A549 (cell line): Measurements from ENCODE around the gene CLN5. TPM values are rescaled to one million over a fixed set of nuclear protein-coding genes. Genes with fewer than 3 reads are reported as not detected.

Source experiments
- ATAC-seq, 2 experiments: fragments of 200-7000 bp in 1 of 2; fragments of >200 bp in 1 of 2; cut with Nextera tagmentation in 1 of 2; cut with Tn5 transposase in 1 of 2; 3 replicates each; pipeline versions ENCODE4 v1.8.0 to v1.9.1; 2018 to 2020; ENCODE audit warnings: mild to moderate bottlenecking in 1 of 2, moderate library complexity in 1 of 2
- CTCF ChIA-PET: fragments of 300-600 bp; sonication (Branson Sonifier 250); formaldehyde crosslinking; extraction: SDS; loops from one replicate; lab custom pipeline; 2021; ENCODE audit warnings: antibody characterized with exemption, inconsistent platforms; lab: Yijun Ruan, JAX
- POLR2A ChIA-PET: fragments of 350-600 bp; formaldehyde crosslinking; extraction: SDS; loops from one replicate; lab custom pipeline; 2021; ENCODE audit warnings: antibody characterized with exemption, inconsistent platforms; lab: Yijun Ruan, JAX
- DNase-seq, 2 experiments: peaks; one replicate each; pipeline versions ENCODE4 v3.0.0 to v3.0.0-alpha.2; 2011 to 2016; ENCODE audit warnings: low read depth in 1 of 2, low spot score in 1 of 2
- FAIRE-seq: peaks from 2 replicates; lab custom pipeline; 2011; peaks lifted over from hg19 to GRCh38; lab: Jason Lieb, UNC
- H3K27ac ChIP-seq, 2 experiments: fragments of >200 bp; sonication (Bioruptor Twin); formaldehyde crosslinking; 3 replicates each; pipeline ENCODE4 v1.5.1; 2016 to 2017
- H3K4me1 ChIP-seq: fragments of >200 bp; sonication (Bioruptor Twin); formaldehyde crosslinking; 3 replicates; pipeline ENCODE4 v1.6.1; 2016
- H3K4me2 ChIP-seq: fragments of >200 bp; sonication (Bioruptor Twin); formaldehyde crosslinking; 3 replicates; pipeline ENCODE4 v1.6.1; 2016
- H3K4me3 ChIP-seq: fragments of >200 bp; sonication (Bioruptor Twin); formaldehyde crosslinking; 3 replicates; pipeline ENCODE4 v1.5.1; 2016
- H3K9me3 ChIP-seq: fragments of >200 bp; sonication (Bioruptor Twin); formaldehyde crosslinking; 3 replicates; pipeline ENCODE4 v1.6.1; 2016
- CBX2 ChIP-seq: fragments of 200-600 bp; sonication (generic); IDR thresholded peaks from 2 replicates; pipeline ENCODE4 v1.6.1; 2016; ENCODE audit warnings: low read depth, mild to moderate bottlenecking, borderline replicate concordance
- EHF ChIP-seq: fragments of 250-450 bp; sonication (Bioruptor Pico); IDR thresholded peaks from 2 replicates; pipeline ENCODE4 v1.5.0; 2020; ENCODE audit warnings: mild to moderate bottlenecking
- EHMT2 ChIP-seq: fragments of 200-600 bp; sonication (generic); IDR thresholded peaks from 2 replicates; pipeline ENCODE4 v1.6.1; 2016; ENCODE audit warnings: antibody characterized with exemption, low read depth, mild to moderate bottlenecking, moderate library complexity
- FOSB ChIP-seq: fragments of 250-450 bp; sonication (Bioruptor Pico); IDR thresholded peaks from 2 replicates; pipeline ENCODE4 v1.5.0; 2020; ENCODE audit warnings: mild to moderate bottlenecking, moderate library complexity
- FOSL2 ChIP-seq, 2 experiments: fragments of 450-650 bp in 1 of 2; fragments of >200 bp in 1 of 2; sonication (Bioruptor Twin) in 1 of 2; formaldehyde crosslinking; IDR thresholded peaks; 2 replicates each; pipeline versions ENCODE4 v1.5.0 to v1.6.1; 2016 to 2020; ENCODE audit warnings: mild to moderate bottlenecking in 1 of 2, moderate library complexity in 1 of 2
- FOXS1 ChIP-seq: fragments of 250-450 bp; sonication (Bioruptor Pico); IDR thresholded peaks from 2 replicates; pipeline ENCODE4 v1.5.0; 2020; ENCODE audit warnings: mild to moderate bottlenecking, moderate library complexity
- GATA3 ChIP-seq: IDR thresholded peaks from 2 replicates; pipeline ENCODE4 v1.6.1; 2012; ENCODE audit warnings: borderline replicate concordance
- KDM1A ChIP-seq: fragments of 200-600 bp; sonication (generic); IDR thresholded peaks from 2 replicates; pipeline ENCODE4 v1.6.1; 2016; ENCODE audit warnings: low read depth, mild to moderate bottlenecking
- MAFK ChIP-seq: fragments of 450-650 bp; IDR thresholded peaks from 2 replicates; pipeline ENCODE4 v1.6.1; 2014; ENCODE audit not compliant: partially characterized antibody
- MAZ ChIP-seq: fragments of 150-350 bp; IDR thresholded peaks from 2 replicates; pipeline ENCODE4 v1.6.1; 2014; ENCODE audit warnings: antibody characterized with exemption, low read depth, low read length, borderline replicate concordance
- POLR2A ChIP-seq: IDR thresholded peaks from 2 replicates; pipeline ENCODE4 v1.6.1; 2012; ENCODE audit warnings: mild to moderate bottlenecking, low read length
- RAD21 ChIP-seq, 2 experiments: fragments of >200 bp in 1 of 2; sonication (Bioruptor Twin) in 1 of 2; formaldehyde crosslinking in 1 of 2; IDR thresholded peaks in 1 of 2; conservative IDR thresholded peaks in 1 of 2; 2 replicates in 1 of 2; 3 replicates in 1 of 2; pipeline ENCODE4 v1.6.1; 2012 to 2018; ENCODE audit warnings: inconsistent platforms in 1 of 2
- RCOR1 ChIP-seq: fragments of 150-350 bp; IDR thresholded peaks from 2 replicates; pipeline ENCODE4 v1.6.1; 2014; ENCODE audit warnings: antibody characterized with exemption, low read length, low read depth
- RFX5 ChIP-seq: fragments of 450-650 bp; IDR thresholded peaks from 2 replicates; pipeline ENCODE4 v1.7.1; 2014; ENCODE audit warnings: antibody characterized with exemption, mild to moderate bottlenecking, moderate library complexity
- RNF2 ChIP-seq: fragments of 200-600 bp; sonication (generic); IDR thresholded peaks from 2 replicates; pipeline ENCODE4 v1.6.1; 2016; ENCODE audit warnings: low read depth, mild to moderate bottlenecking, antibody characterized with exemption, moderate library complexity, borderline replicate concordance
- SREBF2 ChIP-seq: fragments of 450-650 bp; IDR thresholded peaks from 2 replicates; pipeline ENCODE4 v1.6.1; 2014; ENCODE audit warnings: mild to moderate bottlenecking, moderate library complexity
- TFCP2L1 ChIP-seq: fragments of 250-450 bp; sonication (Bioruptor Pico); IDR thresholded peaks from 2 replicates; pipeline ENCODE4 v1.5.0; 2021; ENCODE audit warnings: mild to moderate bottlenecking
- ZNF302 ChIP-seq: fragments of 250-450 bp; sonication (Bioruptor Pico); IDR thresholded peaks from 2 replicates; pipeline ENCODE4 v1.9.0; 2021; ENCODE audit warnings: inconsistent platforms, mild to moderate bottlenecking, moderate library complexity
- WGBS: methylation state at CpG from one replicate; pipeline ENCODE4 v1.1.6; 2017; ENCODE audit errors: missing lambda C conversion rate; 5-methylcytosine and 5-hydroxymethylcytosine counted together
- polyA plus RNA-seq, 4 experiments: library from polyadenylated mRNA; depleted of rRNA in 3 of 4; stranded (reverse); fragments of >200 nt; fragmentation: RNase III in 1 of 4; extraction: RNeasy Plus Mini Kit Qiagen cat#74134 plus additional on column Dnase treatment in 1 of 4; gene quantifications; 2 replicates in 3 of 4; 3 replicates in 1 of 4; pipeline ENCODE4 v1.2.3, GENCODE V29; 2011 to 2017
- TF ChIP-seq, protein P1 (sequence below): IDR thresholded peaks from 2 replicates; pipeline ENCODE4 v1.6.1; 2012
- TF ChIP-seq, protein P2 (sequence below): fragments of 200-600 bp; sonication (generic); IDR thresholded peaks from 2 replicates; pipeline ENCODE4 v1.6.1; 2016; ENCODE audit warnings: antibody characterized with exemption, mild to moderate bottlenecking, moderate library complexity

The CLN5 gene
- polyA plus RNA-seq, 2 of the 4 experiments (the other 2 are of a cell fraction): 11.7 to 21.1 TPM

DNA sequence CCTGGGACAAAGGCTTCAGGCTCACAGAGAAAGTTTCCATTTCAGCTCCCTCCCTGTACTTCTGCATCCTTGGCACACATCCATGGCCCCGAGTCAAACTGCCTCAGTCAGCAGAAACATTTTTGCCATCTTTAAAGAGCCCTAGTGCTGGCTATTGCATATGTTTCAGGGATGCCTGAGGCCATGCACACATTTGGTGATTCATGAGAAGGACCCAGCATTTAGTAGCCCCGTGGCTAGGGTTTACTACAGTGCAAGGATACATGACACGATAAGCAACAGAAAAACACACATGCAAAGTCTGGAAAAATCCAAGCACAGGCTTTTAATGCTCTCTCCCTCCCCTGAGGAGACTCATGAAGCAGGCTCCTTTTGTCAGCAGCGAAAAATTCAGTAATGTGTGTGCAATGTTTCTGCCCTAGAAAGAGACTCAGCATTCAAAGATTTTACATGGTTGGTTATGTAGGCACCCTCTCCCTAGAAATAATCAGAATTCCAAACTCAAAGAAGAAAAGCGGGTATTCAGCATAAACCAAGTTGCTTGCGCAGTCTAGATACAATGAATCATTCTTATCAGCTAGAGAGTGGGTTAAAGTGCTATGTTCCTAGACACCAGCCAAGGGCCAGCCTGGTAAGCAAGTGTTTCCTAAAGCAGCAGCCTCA lies 26.0 kb upstream of the CLN5 start:
- ATAC-seq: peak; percentile 30 to 41; a peak in 2 of 6 replicates

DNA sequence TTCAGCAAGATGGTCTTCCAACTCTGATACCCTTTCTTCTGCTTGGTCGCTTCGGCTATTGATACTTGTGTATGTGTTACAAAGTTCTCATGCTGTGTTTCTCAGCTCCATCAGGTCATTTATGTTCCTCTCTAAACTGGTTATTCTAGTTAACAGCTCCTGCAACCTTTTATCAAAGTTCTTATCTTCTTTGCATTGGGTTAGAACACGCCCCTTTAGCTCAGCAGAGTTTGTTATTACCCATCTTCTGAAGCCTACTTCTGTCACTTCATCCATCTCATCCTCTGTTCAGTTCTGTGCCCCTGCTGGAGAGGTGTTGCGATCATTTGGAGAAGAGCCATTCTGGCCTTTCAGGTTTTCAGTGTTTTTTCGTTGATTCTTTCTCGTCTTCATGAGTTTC lies 24.9 kb upstream of the CLN5 start:
- WGBS: 54% methylated on average over 6 of the region's 6 CpGs
- ChIA-PET POLR2A (no interaction called here), CTCF (no interaction called here)
- DNase-seq (no peak), FAIRE-seq (no peak), ATAC-seq (no peak)
- Histone ChIP-seq H3K4me1 (no peaks in the 10 kb centered on the region), H3K4me2 (no peak overlapping the region), H3K9me3 (no peaks in the 10 kb centered on the region), H3K27ac (no peak overlapping the region), H3K4me3 (no peak overlapping the region)
- TF ChIP-seq ZNF302 (CRISPR knock-in tag) (no peak), RFX5 (no peak), RCOR1 (no peak), FOSL2 (IDR thresholded peaks at IDR 0.05) (no peak), FOSL2 (CRISPR knock-in tag; IDR thresholded peaks at IDR 0.05) (no peak), CBX2 (no peak), RNF2 (no peak)
- TF ChIP-seq, protein P1, sequence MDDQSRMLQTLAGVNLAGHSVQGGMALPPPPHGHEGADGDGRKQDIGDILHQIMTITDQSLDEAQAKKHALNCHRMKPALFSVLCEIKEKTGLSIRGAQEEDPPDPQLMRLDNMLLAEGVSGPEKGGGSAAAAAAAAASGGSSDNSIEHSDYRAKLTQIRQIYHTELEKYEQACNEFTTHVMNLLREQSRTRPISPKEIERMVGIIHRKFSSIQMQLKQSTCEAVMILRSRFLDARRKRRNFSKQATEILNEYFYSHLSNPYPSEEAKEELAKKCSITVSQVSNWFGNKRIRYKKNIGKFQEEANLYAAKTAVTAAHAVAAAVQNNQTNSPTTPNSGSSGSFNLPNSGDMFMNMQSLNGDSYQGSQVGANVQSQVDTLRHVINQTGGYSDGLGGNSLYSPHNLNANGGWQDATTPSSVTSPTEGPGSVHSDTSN: no peak
- TF ChIP-seq, all 56 proteins: peak for 0

More for the DNA sequence above, 26.0 kb upstream of the CLN5 start:
- H3K9me3 ChIP-seq: 0 out of 3 replicates have a peak, but pooled peaks cover 2% of the 10 kb centered on the region
- H3K4me1 ChIP-seq: no peaks in the 10 kb centered on the region
- FAIRE-seq (no peak), DNase-seq (no peak)
- no peak overlapping the region for H3K4me3 ChIP-seq
- no peak overlapping the region for H3K4me2 ChIP-seq
- CTCF ChIA-PET: no interaction called here
- WGBS: 30% methylated on average over 6 of the region's 6 CpGs
- H3K27ac ChIP-seq: no peak overlapping the region
- POLR2A ChIA-PET: no interaction called here
- TF ChIP-seq KDM1A (no peak), MAFK (peak; percentile 73), EHF (CRISPR knock-in tag) (no peak)

DNA sequence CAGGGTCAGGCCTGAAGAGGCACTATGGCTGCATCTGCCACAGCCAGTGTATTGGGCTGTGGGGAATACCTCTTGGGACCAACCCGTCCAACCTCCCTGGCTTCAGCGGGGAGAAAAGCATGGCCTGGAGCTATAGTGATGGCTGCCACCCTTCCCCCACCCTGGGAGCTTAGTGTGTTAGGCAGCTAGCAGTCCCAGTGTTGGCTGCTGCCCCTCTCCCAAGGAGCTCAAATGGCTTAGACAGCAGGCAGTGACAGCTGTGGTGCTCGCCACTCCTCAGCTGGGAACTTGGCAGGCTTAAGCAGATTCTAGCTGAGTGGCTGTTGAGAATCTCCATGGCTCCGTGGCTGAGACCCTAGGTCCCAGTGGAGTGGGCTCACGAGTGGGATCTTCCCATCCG lies 23.8 kb upstream of the CLN5 start:
- 33% methylated on average over 3 of the region's 6 CpGs for WGBS
- ATAC-seq (no peak), DNase-seq (no peak), FAIRE-seq (no peak)
- no peak for TF ChIP-seq EHMT2
- TF ChIP-seq SREBF2: no peak
- no peak for TF ChIP-seq FOSB (CRISPR knock-in tag)
- TF ChIP-seq POLR2A: no peak
- TF ChIP-seq, protein P1: no peak
- TF ChIP-seq MAZ: no peak
- TF ChIP-seq RAD21 (conservative IDR thresholded peaks at IDR 0.05 in 1 of 2, IDR thresholded peaks at IDR 0.05 in 1 of 2): no peak
- TF ChIP-seq TFCP2L1 (CRISPR knock-in tag): no peak
- TF ChIP-seq, protein P2, sequence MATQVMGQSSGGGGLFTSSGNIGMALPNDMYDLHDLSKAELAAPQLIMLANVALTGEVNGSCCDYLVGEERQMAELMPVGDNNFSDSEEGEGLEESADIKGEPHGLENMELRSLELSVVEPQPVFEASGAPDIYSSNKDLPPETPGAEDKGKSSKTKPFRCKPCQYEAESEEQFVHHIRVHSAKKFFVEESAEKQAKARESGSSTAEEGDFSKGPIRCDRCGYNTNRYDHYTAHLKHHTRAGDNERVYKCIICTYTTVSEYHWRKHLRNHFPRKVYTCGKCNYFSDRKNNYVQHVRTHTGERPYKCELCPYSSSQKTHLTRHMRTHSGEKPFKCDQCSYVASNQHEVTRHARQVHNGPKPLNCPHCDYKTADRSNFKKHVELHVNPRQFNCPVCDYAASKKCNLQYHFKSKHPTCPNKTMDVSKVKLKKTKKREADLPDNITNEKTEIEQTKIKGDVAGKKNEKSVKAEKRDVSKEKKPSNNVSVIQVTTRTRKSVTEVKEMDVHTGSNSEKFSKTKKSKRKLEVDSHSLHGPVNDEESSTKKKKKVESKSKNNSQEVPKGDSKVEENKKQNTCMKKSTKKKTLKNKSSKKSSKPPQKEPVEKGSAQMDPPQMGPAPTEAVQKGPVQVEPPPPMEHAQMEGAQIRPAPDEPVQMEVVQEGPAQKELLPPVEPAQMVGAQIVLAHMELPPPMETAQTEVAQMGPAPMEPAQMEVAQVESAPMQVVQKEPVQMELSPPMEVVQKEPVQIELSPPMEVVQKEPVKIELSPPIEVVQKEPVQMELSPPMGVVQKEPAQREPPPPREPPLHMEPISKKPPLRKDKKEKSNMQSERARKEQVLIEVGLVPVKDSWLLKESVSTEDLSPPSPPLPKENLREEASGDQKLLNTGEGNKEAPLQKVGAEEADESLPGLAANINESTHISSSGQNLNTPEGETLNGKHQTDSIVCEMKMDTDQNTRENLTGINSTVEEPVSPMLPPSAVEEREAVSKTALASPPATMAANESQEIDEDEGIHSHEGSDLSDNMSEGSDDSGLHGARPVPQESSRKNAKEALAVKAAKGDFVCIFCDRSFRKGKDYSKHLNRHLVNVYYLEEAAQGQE: no peak
- no peak for TF ChIP-seq CBX2
- no peak for TF ChIP-seq GATA3
- TF ChIP-seq FOXS1 (CRISPR knock-in tag): no peak
- no peak overlapping the region for H3K4me3 ChIP-seq
- no peaks in the 10 kb centered on the region for H3K9me3 ChIP-seq
- no peaks in the 10 kb centered on the region for H3K4me1 ChIP-seq
- POLR2A ChIA-PET: no interaction called here
- H3K27ac ChIP-seq: no peak overlapping the region
- no peak overlapping the region for H3K4me2 ChIP-seq
- CTCF ChIA-PET: no interaction called here
